HS-5 (cell line): ENCODE measurements around the gene SYNJ2BP.
A peak's percentile ranks its signal among the peaks of the same experiment; 100 is the strongest.
"Not testable (repeated sequence)": the region's sequence is repeated elsewhere in the genome, so short reads cannot be mapped to it uniquely, and the experiment has no call there.

Experiments used
- DNase-seq: peaks from one replicate; pipeline ENCODE4 v3.0.0-alpha.2; 2012; ENCODE audit warnings: low read depth

The SYNJ2BP gene, protein sequence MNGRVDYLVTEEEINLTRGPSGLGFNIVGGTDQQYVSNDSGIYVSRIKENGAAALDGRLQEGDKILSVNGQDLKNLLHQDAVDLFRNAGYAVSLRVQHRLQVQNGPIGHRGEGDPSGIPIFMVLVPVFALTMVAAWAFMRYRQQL

DNA sequence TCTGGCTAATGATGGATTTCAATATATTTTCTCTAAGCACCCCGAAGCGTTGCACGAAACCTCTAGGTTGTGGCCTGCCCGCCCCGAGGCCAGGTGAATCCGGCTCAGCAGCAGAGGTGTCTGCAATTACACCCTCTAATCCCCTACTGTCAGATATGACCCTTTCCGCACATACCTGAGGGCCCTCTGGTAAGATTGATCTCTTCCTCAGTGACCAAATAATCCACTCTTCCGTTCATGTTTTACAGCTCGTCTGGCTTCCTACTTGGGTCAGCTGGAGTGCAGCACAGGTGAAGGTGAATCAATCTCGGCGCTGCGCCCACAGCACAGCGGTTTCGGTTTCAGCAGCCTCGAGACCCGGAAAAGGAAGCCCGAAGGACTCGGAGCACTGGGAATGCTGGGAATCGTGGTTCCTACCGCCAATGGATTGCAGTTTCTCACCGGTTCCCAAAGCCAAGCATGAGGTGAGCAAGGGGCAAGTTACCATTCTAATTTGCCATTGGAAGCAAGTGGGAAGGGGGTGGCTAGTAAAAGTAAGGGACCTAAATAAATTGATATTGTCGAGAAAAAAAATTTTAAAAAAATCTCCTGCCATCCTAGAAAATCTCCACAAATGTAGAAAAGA, at the start of gene SYNJ2BP:
Gene SYNJ2BP, minus strand, starts transcription at position 366 of the 625 bp plus-strand sequence. Its CDS starts 127 bp downstream, at position 239.
- DNase-seq, result peak; percentile 37

DNA sequence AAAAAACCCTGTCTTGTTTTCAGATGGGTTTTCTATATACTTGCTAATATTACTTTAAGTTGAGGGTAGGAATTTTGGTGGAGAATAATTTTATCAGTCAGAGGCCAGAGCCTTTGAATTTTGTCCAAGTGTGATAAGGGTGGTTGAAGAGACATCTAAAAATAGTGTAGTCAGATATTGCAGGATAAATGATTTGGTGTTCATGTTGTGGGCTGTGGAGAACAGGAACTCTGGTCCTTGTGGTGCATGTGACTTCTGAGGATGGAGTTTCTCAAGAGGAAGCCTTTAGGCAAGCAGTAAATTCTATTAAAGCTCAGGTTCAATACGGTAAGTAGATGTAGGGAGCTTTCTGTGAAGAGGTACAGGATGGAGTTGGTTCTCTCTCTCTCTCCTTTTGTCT, 37.8 kb upstream of the SYNJ2BP start:
- DNase-seq, result no peak

DNA sequence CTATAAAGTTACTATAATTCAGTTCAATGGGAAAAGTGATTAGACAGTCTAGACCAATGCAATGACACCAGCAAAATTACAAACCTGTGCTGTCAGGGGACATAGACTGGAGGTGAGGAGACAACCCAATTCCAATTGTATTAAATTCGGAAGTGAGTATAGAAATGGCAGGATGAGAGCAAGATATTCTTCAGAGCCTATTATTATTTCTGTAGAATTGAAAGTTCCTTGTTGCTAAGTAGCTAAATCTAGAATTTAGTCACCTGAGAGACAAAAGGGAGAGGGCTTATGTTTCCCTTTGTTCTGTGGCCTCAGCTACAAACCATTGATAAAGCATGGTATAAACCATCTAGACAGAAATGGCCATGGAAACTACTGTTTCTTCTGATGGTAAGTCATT, 35.0 kb upstream of the SYNJ2BP start, which contains the start of gene ADAM21:
Gene ADAM21, plus strand, starts transcription at position 301 of the 400 bp plus-strand sequence. CDS start 5,326 bp downstream, outside the sequence.
- DNase-seq, result no peak

DNA sequence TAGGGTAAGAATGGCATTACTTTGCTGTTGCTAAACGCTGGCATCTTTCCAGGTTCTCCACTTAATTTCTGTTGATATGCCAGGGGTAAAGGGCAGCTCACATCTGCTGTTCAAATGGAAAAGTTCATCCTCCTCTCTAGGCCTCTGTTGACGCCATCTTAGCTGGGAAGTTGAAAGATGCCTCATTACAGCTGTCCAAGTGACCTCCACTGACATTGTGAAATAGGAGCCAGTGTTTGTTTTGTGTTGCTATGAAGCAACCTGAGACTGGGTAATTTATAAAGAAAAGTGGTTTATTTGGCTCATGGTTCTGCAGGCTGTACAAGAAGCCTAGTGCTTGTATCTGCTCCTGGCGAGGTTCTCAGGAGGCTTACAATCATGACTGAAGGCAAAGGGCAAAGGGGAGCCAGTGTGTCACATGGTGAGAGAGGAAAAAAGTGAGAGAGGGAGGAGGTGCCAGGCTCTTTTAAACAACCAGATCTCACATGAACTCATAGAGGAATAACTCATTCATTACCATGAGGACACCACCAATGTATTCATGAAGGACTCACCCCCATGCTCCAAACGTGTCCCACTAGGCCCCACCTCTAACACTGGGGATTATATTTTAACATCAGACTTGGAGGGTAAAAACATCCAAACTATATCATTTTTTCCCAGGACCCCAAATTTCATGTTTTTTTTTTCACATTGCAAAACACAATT, 31.9 kb upstream of the SYNJ2BP start:
- DNase-seq, result no peak

DNA sequence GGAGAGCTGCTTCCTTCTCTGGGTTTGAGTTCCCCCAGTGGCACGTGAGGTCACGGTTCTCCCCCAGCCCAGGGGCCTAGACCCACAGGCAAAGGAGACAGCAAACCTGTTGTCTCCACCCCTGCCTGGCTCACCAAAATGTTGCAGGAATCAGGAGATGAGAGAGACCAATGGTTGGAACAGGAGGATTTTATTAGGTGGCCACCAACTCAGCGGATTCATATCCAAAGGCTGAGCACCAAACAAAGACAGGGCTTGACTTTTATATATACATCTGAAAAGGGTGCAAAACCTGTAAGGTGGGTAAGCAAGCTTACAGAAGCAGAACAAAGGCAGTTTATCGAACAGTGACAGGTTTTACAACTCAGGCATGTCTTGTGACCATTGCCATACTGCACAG, 25.9 kb upstream of the SYNJ2BP start:
- DNase-seq, result no peak

DNA sequence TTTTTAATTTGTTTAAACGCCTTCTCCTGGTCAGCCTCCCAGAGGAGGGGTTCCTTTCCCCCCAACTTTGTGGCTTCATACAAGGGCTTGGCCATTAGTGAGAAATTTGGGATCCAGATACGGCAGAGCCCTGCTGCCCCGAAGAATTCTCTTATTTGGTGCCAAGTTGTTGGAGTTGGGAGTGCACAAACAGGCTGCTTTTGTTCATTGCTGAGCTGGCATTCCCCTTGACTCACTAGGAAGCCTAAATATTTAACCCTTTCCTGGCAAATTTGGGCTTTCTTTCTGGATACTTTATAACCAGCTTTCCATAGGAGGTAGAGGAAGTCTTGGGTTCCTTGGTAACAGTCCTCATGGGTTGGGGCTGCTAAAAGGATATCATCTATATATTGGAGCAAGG, 24.8 kb upstream of the SYNJ2BP start:
- DNase-seq, result no peak

DNA sequence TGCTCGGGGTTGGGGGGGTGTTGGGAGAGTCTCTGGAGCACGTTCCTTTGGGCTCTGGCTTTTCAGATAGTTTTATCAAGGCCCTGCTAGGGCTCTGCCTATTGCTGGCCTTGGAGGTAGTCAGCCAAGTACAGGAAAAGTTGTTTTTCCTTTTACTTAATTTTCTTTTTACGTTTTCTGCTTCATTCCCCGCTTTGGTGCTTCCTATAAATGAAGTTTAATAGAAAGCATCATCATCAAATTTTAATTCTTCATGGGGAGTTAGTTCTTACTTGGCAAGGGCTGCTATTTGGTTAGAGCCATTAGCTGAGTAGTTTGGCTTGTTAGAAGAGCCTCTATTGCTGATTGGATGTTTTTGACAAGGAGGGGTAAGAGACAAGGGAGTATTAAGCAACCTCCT, 20.0 kb upstream of the SYNJ2BP start:
- no peak for DNase-seq

DNA sequence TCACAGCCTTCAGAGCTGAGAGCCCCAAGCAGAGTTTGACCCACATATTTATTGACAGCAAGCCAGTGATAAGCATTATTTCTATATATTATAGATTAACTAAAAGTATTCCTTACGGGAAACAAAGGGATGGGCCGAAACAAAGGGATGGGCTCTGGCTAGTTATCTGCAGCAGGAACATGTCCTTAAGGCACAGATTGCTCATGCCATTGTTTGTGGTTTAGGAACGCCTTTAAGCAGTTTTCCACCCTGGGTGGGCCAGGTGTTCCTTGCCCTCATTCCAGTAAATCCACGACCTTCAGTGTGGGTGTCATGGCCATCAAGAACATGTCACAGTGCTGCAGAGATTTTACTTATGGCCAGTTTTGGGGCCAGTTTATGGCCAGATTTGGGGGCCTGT, 9.7 kb upstream of the SYNJ2BP start:
- not testable (repeated sequence) for DNase-seq

DNA sequence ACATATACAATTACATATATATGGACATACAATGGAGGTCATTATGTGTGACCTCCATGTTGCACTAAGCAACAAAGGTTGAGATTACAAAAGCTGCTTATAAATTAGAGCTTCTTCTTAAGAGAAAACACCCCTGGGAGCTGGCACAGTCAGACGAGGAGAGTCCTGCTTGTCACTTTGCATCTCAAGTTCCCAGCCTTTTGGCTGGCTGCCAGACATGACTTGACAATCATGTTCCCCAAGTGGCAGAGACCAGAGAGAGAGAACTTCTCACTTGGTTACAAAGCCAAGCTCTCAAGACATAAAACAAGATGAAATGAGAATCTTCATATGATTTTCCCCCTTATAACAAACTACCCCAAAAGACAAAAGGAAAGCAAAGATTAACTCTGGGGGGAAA, 8.5 kb upstream of the SYNJ2BP start:
- no peak for DNase-seq

DNA sequence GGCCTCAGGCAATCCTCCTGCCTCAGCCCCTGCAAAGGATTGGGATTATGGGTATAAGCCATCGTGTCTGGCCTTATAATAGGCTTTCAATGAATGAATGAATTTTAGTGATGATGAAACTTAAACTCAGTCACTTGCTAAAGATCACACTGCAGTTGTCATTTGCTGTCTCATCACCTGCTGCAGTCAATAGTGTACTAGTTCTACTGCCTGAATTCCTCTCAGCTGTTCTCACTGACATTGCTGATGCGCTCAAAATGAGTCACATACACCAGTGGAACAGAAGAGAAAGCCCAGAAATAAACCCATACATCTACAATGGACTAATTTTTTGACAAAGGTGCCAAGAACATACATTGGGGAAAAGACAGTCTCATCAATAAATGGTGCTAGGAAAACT, 5.6 kb upstream of the SYNJ2BP start:
- DNase-seq, result no peak

DNA sequence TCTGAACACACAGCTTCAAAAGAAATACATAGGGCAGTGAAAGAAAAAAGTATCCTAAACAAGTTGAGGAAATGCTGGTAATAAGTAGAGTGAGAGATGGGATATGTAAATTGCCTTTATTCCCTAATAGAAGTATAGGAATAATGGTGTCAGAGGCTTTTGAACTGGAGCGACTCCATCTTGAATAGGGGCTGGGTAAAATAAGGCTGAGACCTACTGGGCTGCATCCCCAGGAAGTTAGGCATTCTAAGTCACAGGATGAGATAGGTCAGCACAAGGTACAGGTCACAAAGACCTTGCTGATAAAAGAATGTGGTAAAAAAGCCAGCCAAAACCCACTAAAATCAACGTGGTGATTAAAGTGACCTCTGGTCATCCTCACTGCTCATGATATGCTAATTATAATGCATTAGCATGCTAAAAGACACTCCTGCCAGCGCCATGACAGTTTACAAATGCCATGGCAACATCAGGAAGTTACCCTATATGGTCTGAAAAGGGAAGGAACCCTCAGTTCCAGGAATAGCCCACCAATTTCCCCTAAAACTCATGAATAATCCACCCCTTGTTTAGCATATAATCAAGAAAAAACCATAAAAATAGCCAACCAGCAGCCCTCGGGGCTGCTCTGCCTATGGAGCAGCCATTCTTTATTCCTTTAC, 2.5 kb upstream of the SYNJ2BP start:
- not testable (repeated sequence) for DNase-seq

DNA sequence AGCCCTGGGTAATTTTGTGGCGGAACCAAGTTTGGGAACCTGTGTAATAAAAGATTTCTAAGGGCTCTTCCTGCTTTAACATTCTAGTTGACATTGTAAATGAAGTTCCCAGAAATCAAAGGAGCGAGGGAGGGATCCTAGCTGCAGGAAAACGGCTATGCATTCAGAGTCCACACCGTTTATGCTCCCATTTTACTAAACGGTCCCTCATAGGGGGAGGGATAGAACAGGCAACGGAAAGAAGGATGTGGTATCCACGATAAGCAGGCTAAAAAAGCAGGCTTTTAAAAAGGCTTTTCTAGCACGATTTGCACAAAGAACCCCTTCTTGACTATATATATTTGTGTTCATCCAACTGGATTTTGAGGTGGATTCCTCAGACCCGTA, 559 bp downstream of the SYNJ2BP start:
- DNase-seq, result no peak

DNA sequence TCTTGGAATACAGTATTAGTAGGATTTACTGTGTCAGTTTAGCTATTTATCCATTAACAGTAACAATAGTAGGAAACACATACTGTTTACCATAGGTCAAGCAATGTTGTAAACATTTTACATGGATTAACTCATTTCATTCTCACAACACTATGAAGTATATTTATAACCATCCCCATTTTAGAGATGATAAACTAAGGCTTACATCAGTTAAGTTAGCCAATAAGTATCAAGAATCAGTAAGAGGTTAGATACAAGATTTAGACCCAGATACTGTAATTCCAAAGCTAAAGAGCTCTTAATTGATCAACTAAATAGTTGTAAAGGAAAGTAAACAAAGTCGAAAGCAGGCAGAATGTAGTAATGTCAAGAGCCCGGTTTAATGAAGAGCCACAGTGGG, 1.1 kb downstream of the SYNJ2BP start:
- DNase-seq, result no peak

DNA sequence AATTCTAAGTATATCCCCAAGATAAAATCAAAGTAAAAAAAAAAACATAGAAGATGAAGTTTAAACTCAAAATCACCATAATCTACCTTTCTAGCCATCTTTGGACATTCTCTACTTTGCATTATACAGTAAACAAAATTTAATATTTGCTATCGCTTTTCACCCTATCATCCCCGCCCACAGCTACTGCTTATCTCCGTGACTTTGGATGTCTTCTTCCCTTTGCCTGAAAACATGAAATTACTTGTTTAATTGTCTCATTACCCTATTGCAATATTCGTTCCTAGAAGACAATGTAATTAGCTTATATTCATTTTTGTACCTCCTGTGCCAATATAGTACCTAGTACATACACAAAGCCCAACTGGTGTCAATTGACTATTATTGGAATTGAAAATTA, 9.3 kb downstream of the SYNJ2BP start:
- DNase-seq, result no peak

DNA sequence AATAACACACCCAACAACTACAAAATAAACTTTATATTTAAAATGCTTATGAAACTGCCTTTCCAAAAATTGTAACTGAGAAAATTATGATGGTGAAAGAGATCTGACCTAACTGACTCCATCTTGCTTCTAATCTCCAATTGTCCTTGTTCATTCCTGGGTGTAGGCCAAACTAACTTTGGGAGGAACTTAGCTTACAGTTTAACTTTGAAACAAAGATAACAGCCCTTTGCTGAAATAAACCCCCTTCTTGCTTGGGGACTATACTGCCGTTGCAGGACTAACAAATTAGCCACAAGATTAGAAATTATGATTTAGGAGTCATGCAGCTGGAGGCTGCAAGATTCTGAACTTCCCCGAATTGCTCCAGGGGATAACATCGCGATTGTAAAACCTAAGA, 10.7 kb downstream of the SYNJ2BP start:
- not testable (repeated sequence) for DNase-seq

DNA sequence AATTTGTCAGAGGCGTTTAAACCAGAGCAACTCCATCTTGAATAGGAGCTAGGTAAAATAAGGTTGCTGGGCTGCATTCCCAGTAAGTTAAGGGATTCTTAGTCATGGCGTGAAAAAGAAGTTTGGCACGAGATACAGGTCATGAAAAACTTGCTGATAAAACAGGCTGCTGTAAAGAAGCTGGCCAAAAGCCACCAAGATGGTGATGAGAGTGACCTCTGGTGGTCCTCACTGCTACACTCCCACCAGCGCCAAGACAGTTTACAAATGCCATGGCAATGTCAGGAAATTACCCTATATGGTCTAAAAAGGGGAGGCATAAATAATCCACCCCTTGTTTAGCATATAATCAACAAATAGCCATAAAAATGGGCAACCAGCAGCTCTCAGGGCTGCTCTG, 13.6 kb downstream of the SYNJ2BP start:
- not testable (repeated sequence) for DNase-seq

DNA sequence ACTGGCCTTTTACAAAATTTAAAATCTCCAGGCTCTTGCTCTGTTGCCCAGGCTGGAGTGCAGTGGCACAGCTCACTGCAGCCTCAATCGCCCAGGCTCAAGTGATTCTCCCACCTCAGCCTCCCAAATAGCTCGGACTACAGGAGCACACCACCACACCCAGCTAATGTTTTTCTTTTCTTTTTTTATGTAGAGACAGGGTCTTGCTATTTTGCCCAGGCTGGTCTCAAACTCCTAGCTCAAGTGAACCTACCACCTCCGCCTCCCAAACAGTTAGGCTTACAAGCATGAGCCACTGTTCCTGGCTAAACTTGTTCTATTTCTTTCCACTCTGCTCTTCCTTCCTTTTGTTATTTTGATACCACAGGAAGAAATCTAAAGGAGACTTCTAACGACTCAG, 15.2 kb downstream of the SYNJ2BP start:
- no peak for DNase-seq

DNA sequence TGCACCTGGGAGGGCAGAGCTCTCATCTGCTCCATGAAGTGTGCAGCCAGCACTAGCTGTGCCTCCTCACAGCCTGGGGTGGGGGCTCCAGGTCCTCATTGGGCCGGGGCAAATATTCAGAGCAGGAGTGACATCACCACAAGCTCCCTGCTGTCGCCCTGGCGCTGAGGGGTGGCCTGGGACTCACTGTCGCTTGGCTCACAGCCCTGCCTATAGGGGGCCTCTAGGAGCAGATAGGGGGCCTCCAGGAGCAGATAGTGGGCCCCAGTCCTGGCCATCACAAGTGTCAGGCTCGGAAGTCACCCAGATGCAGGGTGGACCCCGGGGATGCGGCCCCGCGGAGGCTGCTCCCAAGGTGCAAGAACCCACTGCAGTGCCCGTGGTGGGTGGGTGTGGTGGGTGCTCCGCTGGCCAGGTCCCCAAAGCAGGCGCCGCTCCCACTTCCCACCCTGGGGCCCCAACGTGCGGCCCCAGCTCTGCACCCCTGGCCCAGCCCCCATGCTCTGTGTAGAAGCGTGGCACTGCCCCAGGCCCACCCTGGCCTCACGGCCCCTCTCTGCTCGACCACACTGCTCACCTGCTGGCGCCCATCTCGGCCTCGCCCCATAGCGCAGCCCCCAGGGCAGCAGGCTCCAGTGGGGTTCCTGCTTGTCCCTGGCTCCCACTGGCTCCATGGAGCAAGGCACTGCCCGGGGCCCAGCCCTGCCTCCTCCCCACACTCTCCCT, 18.0 kb downstream of the SYNJ2BP start:
- DNase-seq, result no peak

DNA sequence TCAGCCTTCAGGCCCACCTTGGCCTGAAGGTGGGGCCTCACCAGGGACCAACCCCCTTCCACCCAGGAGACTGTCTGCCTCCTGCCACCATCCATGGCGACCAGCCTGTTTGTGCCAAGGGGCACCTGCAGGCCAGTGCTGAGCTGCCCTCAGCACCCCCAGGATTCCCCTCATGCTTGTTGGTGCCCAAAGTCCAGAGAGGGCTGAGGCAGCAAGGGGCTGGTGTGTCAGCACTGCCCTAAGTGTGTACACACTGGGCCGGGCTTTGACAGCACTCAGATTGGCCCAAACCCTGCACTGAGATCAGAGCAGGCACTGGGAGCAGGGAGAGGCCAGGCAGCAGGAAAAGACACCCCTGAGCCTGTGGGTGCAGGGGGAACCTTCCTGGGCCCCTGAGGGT, 18.6 kb downstream of the SYNJ2BP start:
- DNase-seq, result no peak

DNA sequence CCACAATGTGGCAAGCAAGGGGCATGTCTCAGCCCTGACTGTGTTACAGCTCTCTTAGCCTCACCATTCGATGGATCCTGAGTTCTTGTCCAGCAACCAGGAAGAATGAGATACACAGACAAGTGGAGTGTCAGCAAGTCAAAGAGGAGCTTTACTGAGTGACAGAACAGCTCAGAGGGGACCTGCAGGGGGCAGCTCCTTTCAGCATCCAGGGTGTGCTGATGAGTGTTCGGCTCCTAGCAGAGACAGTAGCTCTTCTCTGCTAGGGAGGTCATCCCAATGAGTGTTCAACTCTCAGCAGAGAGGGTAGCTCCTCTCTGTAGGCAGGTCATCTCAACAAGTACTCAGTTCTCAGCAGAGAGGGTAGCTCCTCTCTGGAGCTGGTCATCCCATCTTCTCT, 19.1 kb downstream of the SYNJ2BP start:
- DNase-seq, result no peak

DNA sequence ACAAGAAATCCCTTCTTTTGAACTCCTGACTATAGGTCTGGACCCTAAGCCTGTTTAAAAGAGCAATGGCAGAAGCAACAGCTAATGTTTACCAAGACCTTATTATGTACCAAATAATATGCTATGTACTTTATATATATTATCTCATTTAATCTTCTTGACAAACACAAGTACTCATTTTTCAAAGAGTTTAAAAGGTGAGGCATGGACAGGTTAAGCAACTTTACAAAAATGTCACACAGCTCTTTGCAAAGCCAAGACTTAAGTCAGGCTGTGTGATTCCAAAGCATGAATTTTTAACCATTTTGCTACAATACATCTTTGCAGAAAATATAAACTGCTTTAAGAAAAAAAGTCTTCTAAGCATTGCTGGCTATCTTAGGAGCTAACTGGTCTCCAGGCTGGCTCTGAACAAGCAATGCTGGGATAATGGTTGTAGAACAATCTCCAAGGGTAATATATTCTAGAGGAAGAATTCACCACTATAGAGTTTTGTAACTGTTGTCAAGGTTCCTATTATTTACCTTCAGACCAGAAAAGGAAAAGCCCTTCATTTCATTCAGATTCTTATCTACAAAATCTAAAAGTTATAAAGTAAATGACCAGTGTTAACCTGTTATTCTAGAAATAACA, 22.1 kb downstream of the SYNJ2BP start:
- DNase-seq, result no peak

DNA sequence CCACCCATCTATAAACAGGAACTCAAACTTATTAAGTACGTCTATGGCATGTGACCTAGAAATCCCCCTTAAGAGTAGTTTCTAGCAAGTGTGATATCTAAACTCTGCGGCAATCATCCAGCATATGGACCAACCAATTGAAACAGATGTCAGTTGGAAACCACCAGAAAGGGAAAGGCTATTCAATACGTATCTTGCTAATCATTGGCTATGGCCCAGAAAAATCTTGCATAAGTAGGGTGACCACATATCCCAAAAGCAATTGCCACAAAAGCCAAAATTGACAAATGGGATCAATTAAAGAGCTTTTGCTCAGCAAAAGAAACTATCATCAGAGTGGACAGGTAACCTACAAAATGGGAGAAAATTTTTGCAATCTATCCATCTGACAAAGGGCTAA, 24.2 kb downstream of the SYNJ2BP start:
- DNase-seq, result no peak
